ENCODE measurements around the gene CAPN8.

- TF ChIP-seq POLR2A (IDR thresholded peaks at IDR 0.05; ENCODE audit: low read depth, low read length) (no peak), POLR2AphosphoS5 (IDR thresholded peaks at IDR 0.05; ENCODE audit: low read depth, low read length) (no peak), TAF1 (IDR thresholded peaks at IDR 0.05; ENCODE audit: borderline replicate concordance, low read depth, low read length) (no peak)
Measured at GRCh38 chr1:223513309-223513708, 152.2 kb downstream of the CAPN8 start.
